ENCODE data around the gene RERE.

RERE gene

DNA sequence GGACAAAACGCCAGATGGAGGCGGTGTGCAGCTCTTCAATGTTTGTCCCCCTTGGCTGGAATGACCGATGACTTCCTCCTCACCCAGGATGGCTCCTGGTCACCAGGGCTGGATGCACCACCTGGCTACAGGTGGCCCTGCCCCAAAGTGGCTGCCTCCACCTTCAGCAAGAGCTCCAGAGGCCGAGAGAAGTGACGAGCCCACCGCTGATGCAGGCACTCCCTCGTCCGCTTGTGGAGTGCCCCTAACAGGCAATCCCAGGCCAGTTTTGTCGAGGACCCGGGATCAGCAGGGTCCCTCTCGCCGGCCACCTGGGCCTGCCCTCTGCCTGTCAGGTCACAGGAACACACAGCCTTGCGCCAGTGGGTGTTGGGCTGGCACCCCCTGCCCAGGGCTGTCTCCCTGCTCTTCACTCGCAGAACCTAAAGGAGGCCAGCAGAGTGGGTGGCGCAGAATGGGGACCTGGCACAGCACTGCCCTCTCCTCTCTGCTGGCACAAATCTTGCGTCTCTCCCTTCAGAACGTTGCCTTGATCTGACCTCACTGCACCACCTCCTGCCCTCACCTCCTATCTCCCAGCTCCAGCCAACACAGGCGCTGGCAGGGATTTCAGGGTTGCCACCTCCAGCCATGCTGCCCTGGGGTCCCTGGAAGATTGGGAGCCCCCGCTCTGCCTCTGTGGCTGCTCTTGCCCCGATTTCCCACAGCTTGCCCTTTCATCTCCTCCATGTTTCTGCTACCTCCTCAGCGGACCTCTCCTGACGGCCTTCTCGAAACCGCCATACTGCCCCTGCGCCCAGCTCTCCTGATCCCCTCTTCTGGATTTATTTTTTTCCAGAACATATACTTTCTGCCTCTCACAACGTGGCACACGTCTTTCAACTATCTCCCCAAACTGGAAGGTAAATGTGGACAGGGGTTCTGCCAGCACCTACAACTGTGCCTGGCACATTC, 460.9 kb downstream of the RERE start:
- DNase-seq (ENCODE audit: low read depth): no peak
- TF ChIP-seq CTCF (IDR thresholded peaks at IDR 0.05; ENCODE audit: low read depth, low read length, missing control alignments): no peak
- no peak overlapping the region for H3K4me3 ChIP-seq (ENCODE audit: low read depth, low read length)
- in situ Hi-C loops (cut with HindIII; ENCODE audit: low sequenced_read_pairs): no loop called here

DNA sequence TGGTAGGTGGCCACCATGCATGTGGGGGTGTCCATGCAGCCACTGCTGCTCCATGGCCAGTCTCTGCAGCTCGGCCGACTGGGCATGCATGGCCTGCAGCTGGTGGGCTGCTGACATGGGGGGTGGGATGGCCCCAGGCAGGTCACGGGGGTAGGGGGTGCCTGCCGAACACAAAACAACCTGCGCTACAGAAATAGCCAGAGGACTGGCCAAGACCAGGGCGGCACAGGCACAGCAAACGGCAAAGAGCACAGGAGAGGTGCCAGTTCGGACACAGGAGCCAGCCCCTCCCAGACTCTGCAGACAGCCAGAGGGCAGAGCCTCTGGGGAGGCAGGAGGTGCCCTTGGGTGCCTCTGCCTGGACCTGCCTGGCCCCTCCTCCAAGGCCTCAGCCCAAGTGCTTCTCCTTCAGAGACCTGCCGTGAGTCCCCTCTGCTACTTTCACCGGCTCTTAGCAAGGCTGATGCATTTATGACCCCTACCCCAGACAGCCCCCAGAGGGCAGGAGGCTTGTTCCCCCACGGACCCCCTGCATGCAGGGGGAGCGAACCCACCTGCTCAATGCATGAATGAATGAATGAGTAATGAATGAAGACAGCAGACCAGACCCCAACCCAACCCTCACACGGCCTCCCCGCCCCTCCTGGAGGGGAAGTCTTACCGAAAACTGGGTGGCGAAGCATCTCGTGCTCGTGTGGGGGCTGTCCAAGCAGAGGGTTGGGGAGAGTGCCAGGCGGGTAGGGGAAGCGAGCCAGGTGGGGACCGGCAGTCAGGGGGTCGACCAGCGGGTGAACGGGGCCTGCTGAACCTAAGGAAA, 461.8 kb downstream of the RERE start:
- in situ Hi-C loops (cut with HindIII; ENCODE audit: low sequenced_read_pairs): no loop called here
- DNase-seq (ENCODE audit: low read depth): no peak
- H3K4me3 ChIP-seq (ENCODE audit: low read depth, low read length): no peak overlapping the region
- no peak for TF ChIP-seq CTCF (IDR thresholded peaks at IDR 0.05; ENCODE audit: low read depth, low read length, missing control alignments)

DNA sequence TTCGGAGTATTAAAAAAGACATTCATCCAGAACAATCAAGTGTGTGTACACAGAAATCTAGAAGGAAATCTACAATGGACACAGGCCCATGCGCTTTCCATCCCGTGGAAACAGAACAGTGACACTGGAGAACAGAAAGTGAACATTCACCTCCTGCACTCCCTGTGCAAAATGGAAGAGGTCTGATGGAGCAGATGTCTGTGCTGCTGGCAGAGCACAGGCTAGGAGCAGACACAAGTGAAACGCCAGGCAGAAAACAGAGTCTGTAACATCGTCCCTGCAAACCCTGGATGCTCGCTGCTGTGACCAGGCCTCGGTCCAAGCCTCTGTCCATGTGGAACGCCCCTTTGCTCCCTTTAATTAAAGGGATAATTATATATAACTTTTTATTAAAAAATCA, 463.4 kb downstream of the RERE start:
- no peak for DNase-seq (ENCODE audit: low read depth)
- TF ChIP-seq CTCF (IDR thresholded peaks at IDR 0.05; ENCODE audit: low read depth, low read length, missing control alignments): no peak
- in situ Hi-C loops (cut with HindIII; ENCODE audit: low sequenced_read_pairs): loop anchor here (5.0 kb wide), 1 partner anchor 53 kb away; no protein-coding TSS in a partner anchor

GRCh38 chr1:8352886-8353785, 464.3 kb downstream of the RERE start:
- H3K4me3 ChIP-seq (ENCODE audit: low read depth, low read length): no peak overlapping the region
- TF ChIP-seq CTCF (IDR thresholded peaks at IDR 0.05; ENCODE audit: low read depth, low read length, missing control alignments): no peak
- DNase-seq (ENCODE audit: low read depth): no peak
- in situ Hi-C loops (cut with HindIII; ENCODE audit: low sequenced_read_pairs): loop anchor here (5.0 kb wide), 1 partner anchor 54 kb away; no protein-coding TSS in a partner anchor

More for the DNA sequence above, 463.4 kb downstream of the RERE start:
- no peak overlapping the region for H3K4me3 ChIP-seq (ENCODE audit: low read depth, low read length)

- TF ChIP-seq CTCF (IDR thresholded peaks at IDR 0.05; ENCODE audit: low read depth, low read length, missing control alignments): no peak
- H3K4me3 ChIP-seq (ENCODE audit: low read depth, low read length): no peak overlapping the region
- in situ Hi-C loops (cut with HindIII; ENCODE audit: low sequenced_read_pairs): loop anchor here (5.0 kb wide), 1 partner anchor 55 kb away; no protein-coding TSS in a partner anchor
- no peak for DNase-seq (ENCODE audit: low read depth)
These were observed 465.0 kb downstream of the RERE start for GRCh38 chr1:8352471-8352845.
